ENCODE results near the gene CLDN6. TPM values are rescaled to one million over a fixed set of nuclear protein-coding genes. Genes with fewer than 3 reads are reported as not detected.

Gene CLDN6
- total RNA-seq, 6 experiments from 2014 or later, result 2.9 TPM; not detected in 5

GRCh38 chr16:2967721-2968161 is 50.2 kb downstream of the CLDN6 start:
- peak in 1 of 3 donors; percentile 54 for DNase-seq
- peaks cover 0 to 18% (median 5%) of the 10 kb centered on the region in 4 donors for H3K4me1 ChIP-seq
- peaks cover 7 to 26% of the 10 kb centered on the region in 2 donors for H3K27me3 ChIP-seq
- no peak for TF ChIP-seq CTCF (IDR thresholded peaks at IDR 0.05)
- H3K4me3 ChIP-seq, result no peak overlapping the region
- H3K36me3 ChIP-seq, result no peaks in the 10 kb centered on the region
- intact Hi-C loops (cut with DNase I), result no loop called here
- no CpG with 5 or more reads among the region's 33 CpGs for WGBS (ENCODE audit: insufficient coverage, low coverage, low lambda C conversion rate, missing lambda C conversion rate)
- H3K27ac ChIP-seq, result no peak overlapping the region
- ATAC-seq, result no peak
- no peaks in the 10 kb centered on the region for H3K9me3 ChIP-seq

GRCh38 chr16:2967211-2967631 is 50.8 kb downstream of the CLDN6 start:
- Histone ChIP-seq H3K36me3 (no peaks in the 10 kb centered on the region), H3K27ac (no peak overlapping the region), H3K4me3 (no peak overlapping the region), H3K4me1 (peaks cover 0 to 18% (median 5%) of the 10 kb centered on the region in 4 donors), H3K9me3 (no peaks in the 10 kb centered on the region), H3K27me3 (peaks cover 7 to 26% of the 10 kb centered on the region in 2 donors)
- no CpG with 5 or more reads among the region's 51 CpGs for WGBS (ENCODE audit: insufficient coverage, low coverage, low lambda C conversion rate, missing lambda C conversion rate)
- DNase-seq, result no peak
- intact Hi-C loops (cut with DNase I), result no loop called here
- no peak for TF ChIP-seq POLR2A (IDR thresholded peaks at IDR 0.05)
- TF ChIP-seq CTCF (IDR thresholded peaks at IDR 0.05), result no peak
- ATAC-seq, result no peak

GRCh38 chr16:2966808-2967191 is 51.2 kb downstream of the CLDN6 start:
- no CpG with 5 or more reads among the region's 46 CpGs for WGBS (ENCODE audit: insufficient coverage, low coverage, low lambda C conversion rate, missing lambda C conversion rate)
- H3K27ac ChIP-seq, result no peak overlapping the region
- peaks cover 7 to 26% of the 10 kb centered on the region in 2 donors for H3K27me3 ChIP-seq
- TF ChIP-seq POLR2A (IDR thresholded peaks at IDR 0.05), result no peak
- no peak for TF ChIP-seq CTCF (IDR thresholded peaks at IDR 0.05)
- intact Hi-C loops (cut with DNase I), result no loop called here
- ATAC-seq (no peak), DNase-seq (peak in 1 of 3 donors; percentile 56)
- no peaks in the 10 kb centered on the region for H3K36me3 ChIP-seq
- peaks cover 0 to 18% (median 5%) of the 10 kb centered on the region in 4 donors for H3K4me1 ChIP-seq
- H3K4me3 ChIP-seq, result no peak overlapping the region
- H3K9me3 ChIP-seq, result no peaks in the 10 kb centered on the region

GRCh38 chr16:2966043-2966807 is 51.8 kb downstream of the CLDN6 start:
- ATAC-seq (no peak), DNase-seq (peak in 1 of 3 donors; percentile 43)
- H3K27me3 ChIP-seq, result peaks cover 7 to 26% of the 10 kb centered on the region in 2 donors
- intact Hi-C loops (cut with DNase I), result no loop called here
- H3K4me1 ChIP-seq, result peaks cover 0 to 18% (median 5%) of the 10 kb centered on the region in 4 donors
- H3K36me3 ChIP-seq, result no peaks in the 10 kb centered on the region
- no peaks in the 10 kb centered on the region for H3K9me3 ChIP-seq
- WGBS (ENCODE audit: insufficient coverage, low coverage, low lambda C conversion rate, missing lambda C conversion rate), result no CpG with 5 or more reads among the region's 39 CpGs
- H3K4me3 ChIP-seq, result no peak overlapping the region
- no peak overlapping the region for H3K27ac ChIP-seq
- TF ChIP-seq POLR2A (IDR thresholded peaks at IDR 0.05) (no peak), CTCF (IDR thresholded peaks at IDR 0.05) (no peak)

Small RNA genes lying within 50 kb of the gene (small RNA-seq; reads per million reads assigned to genes)
- 0 reads per million in 2 experiments for gene LINC00514

Other genes with a start within 250 kb of the CLDN6 start
- 100 to 1,000 TPM in 5 of 6 experiments, 10 to 100 TPM in 1; 97.5 to 521 (median 122) TPM for gene ELOB, start 240.9 kb downstream of the CLDN6 start, total RNA-seq
- gene PRSS33, start 230.6 kb downstream of the CLDN6 start, total RNA-seq, result not detected
- gene PRSS41, start 219.7 kb downstream of the CLDN6 start, total RNA-seq, result not detected
- not detected for gene PRSS21, start 200.9 kb downstream of the CLDN6 start, total RNA-seq
- gene ZG16B, start 187.9 kb downstream of the CLDN6 start, total RNA-seq, result 1 to 10 TPM in 1 of 6 experiments, under 1 TPM in 3, not detected in 2; 0.24 to 1.6 (median 0.50) TPM
- 1 to 10 TPM in 2 of 6 experiments, under 1 TPM in 3, not detected in 1; 0.18 to 2.1 (median 0.84) TPM for gene PRSS22, start 160.0 kb downstream of the CLDN6 start, total RNA-seq
- gene FLYWCH2, start 135.0 kb downstream of the CLDN6 start, total RNA-seq, result 10 to 100 TPM in 2 of 6 experiments, 1 to 10 TPM in 4; 3.6 to 18.9 (median 5.6) TPM
- 10 to 100 TPM in 5 of 6 experiments, 1 to 10 TPM in 1; 9.3 to 19.8 (median 15.1) TPM for gene FLYWCH1, start 106.3 kb downstream of the CLDN6 start, total RNA-seq
- not detected for gene KREMEN2, start 53.9 kb downstream of the CLDN6 start, total RNA-seq
- gene PAQR4, start 48.8 kb downstream of the CLDN6 start, total RNA-seq, result 1 to 10 TPM in 4 of 6 experiments, under 1 TPM in 2; 0.93 to 6.1 (median 3.3) TPM
- gene PKMYT1, start 37.7 kb downstream of the CLDN6 start, total RNA-seq, result 1 to 10 TPM in 5 of 6 experiments, under 1 TPM in 1; 0.68 to 6.5 (median 1.7) TPM
- gene CLDN9, start 5.3 kb downstream of the CLDN6 start, total RNA-seq, result 1 to 10 TPM in 2 of 6 experiments, under 1 TPM in 4; 0.25 to 1.7 (median 0.92) TPM
- 100 to 1,000 TPM in 3 of 6 experiments, 10 to 100 TPM in 1, 1 to 10 TPM in 2; 5.2 to 284 (median 69.4) TPM for gene TNFRSF12A, start 2.2 kb upstream of the CLDN6 start, total RNA-seq
- gene HCFC1R1, start 5.8 kb upstream of the CLDN6 start, total RNA-seq, result 10 to 100 TPM in 5 of 6 experiments, 1 to 10 TPM in 1; 9.7 to 14.6 (median 12.1) TPM
- gene THOC6, start 5.9 kb upstream of the CLDN6 start, total RNA-seq, result 10 to 100 TPM in 2 of 6 experiments, 1 to 10 TPM in 4; 7.7 to 15.7 (median 9.7) TPM
- under 1 TPM in 5 of 6 experiments, not detected in 1; 0.11 to 0.58 (median 0.48) TPM for gene BICDL2, start 18.8 kb upstream of the CLDN6 start, total RNA-seq
- 1 to 10 TPM; 1.3 to 2.0 (median 1.6) TPM for gene MMP25, start 28.4 kb upstream of the CLDN6 start, total RNA-seq
- gene IL32, start 47.5 kb upstream of the CLDN6 start, total RNA-seq, result 1,000 to 10,000 TPM in 2 of 6 experiments, 100 to 1,000 TPM in 4; 204 to 1,268 (median 669) TPM
- gene ZSCAN10, start 81.1 kb upstream of the CLDN6 start, total RNA-seq, result not detected
- gene ZNF205, start 94.4 kb upstream of the CLDN6 start, total RNA-seq, result 1 to 10 TPM; 4.0 to 8.4 (median 5.4) TPM
- gene ZNF213, start 116.8 kb upstream of the CLDN6 start, total RNA-seq, result 1 to 10 TPM; 1.3 to 4.4 (median 1.7) TPM
- gene OR1F1, start 170.0 kb upstream of the CLDN6 start, total RNA-seq, result not detected
- 1 to 10 TPM; 1.9 to 4.8 (median 3.5) TPM for gene ZNF200, start 217.0 kb upstream of the CLDN6 start, total RNA-seq
- gene MEFV, start 238.4 kb upstream of the CLDN6 start, total RNA-seq, result 1 to 10 TPM in 3 of 6 experiments, under 1 TPM in 3; 0.66 to 1.7 (median 1.0) TPM

Measured in right lobe of liver (tissue), 6 donors.